ENCODE measurements around the gene GALNT16.
"Not testable (repeated sequence)": the region's sequence is repeated elsewhere in the genome, so short reads cannot be mapped to it uniquely, and the experiment has no call there.

Gene GALNT16

GRCh38 chr14:69260861-69261564 is 1.1 kb downstream of the GALNT16 start:
- no peak for DNase-seq

- no peak for DNase-seq
Measured at GRCh38 chr14:69261761-69262331, 1.9 kb downstream of the GALNT16 start.

GRCh38 chr14:69262516-69262915 is 2.6 kb downstream of the GALNT16 start:
- no peak for DNase-seq

GRCh38 chr14:69263364-69263763 is 3.4 kb downstream of the GALNT16 start:
- DNase-seq, result no peak

GRCh38 chr14:69263771-69264170 is 3.8 kb downstream of the GALNT16 start:
- DNase-seq, result no peak

GRCh38 chr14:69266572-69267345 is 6.8 kb downstream of the GALNT16 start:
- no peak for DNase-seq

GRCh38 chr14:69267492-69267891 is 7.5 kb downstream of the GALNT16 start:
- DNase-seq, result no peak

GRCh38 chr14:69268223-69268622 is 8.3 kb downstream of the GALNT16 start:
- no peak for DNase-seq

GRCh38 chr14:69268763-69269162 is 8.8 kb downstream of the GALNT16 start:
- DNase-seq, result no peak

GRCh38 chr14:69269381-69269780 is 9.4 kb downstream of the GALNT16 start:
- DNase-seq, result no peak

- DNase-seq, result no peak
Measured at GRCh38 chr14:69270097-69270496, 10.1 kb downstream of the GALNT16 start.

- DNase-seq, result no peak
Measured at GRCh38 chr14:69270795-69271708, 11.1 kb downstream of the GALNT16 start.

- DNase-seq, result no peak
Measured at GRCh38 chr14:69274321-69274720, 14.4 kb downstream of the GALNT16 start.

- DNase-seq, result no peak
Measured at GRCh38 chr14:69275331-69275730, 15.4 kb downstream of the GALNT16 start.

GRCh38 chr14:69277356-69277755 is 17.4 kb downstream of the GALNT16 start:
- DNase-seq, result not testable (repeated sequence)

GRCh38 chr14:69280746-69281291 is 20.9 kb downstream of the GALNT16 start:
- DNase-seq, result no peak

- no peak for DNase-seq
Measured at GRCh38 chr14:69281450-69282169, 21.7 kb downstream of the GALNT16 start.

GRCh38 chr14:69282448-69282847 is 22.5 kb downstream of the GALNT16 start:
- DNase-seq, result no peak

GRCh38 chr14:69284170-69284569 is 24.2 kb downstream of the GALNT16 start:
- DNase-seq, result no peak

- DNase-seq, result no peak
Measured at GRCh38 chr14:69285661-69286255, 25.8 kb downstream of the GALNT16 start.
